Endothelial cell of umbilical vein (primary cell): Measurements from ENCODE around the gene ZNF280D. TPM values are rescaled to one million over a fixed set of nuclear protein-coding genes. Genes with fewer than 3 reads are reported as not detected.

Source experiments
- BruUV-seq: library from RNA; stranded (reverse); fragments of 400-500 nt; replicated peaks from 2 replicates; lab custom pipeline; 2021; lab: Mats Ljungman, UMichigan
- CTCF ChIA-PET: fragments of 300-600, 350-600 bp; sonication (Branson Sonifier 250); formaldehyde crosslinking; loops from one replicate; lab custom pipeline; 2021; ENCODE audit warnings: antibody characterized with exemption, inconsistent platforms; lab: Charles Lee
- POLR2A ChIA-PET: fragments of 300-600, 350-600 bp; sonication (Branson Sonifier 250); formaldehyde crosslinking; loops from one replicate; lab custom pipeline; 2021; ENCODE audit warnings: antibody characterized with exemption, inconsistent platforms; lab: Charles Lee
- DNase-seq: peaks from one replicate; pipeline ENCODE4 v3.0.0-alpha.2; 2011; ENCODE audit warnings: low read depth, low spot score
- FAIRE-seq: peaks from 2 replicates; lab custom pipeline; 2011; peaks lifted over from hg19 to GRCh38; lab: Jason Lieb, UNC
- H2AFZ ChIP-seq: 2 replicates; pipeline ENCODE4 v1.6.0; 2012; ENCODE audit warnings: low read depth, low read length, control low read depth, inconsistent platforms
- H3K27ac ChIP-seq: 2 replicates; pipeline ENCODE4 v1.5.1; 2011; ENCODE audit warnings: low read depth, mild to moderate bottlenecking, control low read depth, low read length, moderate library complexity; ENCODE audit not compliant: insufficient read depth
- H3K27me3 ChIP-seq, 2 experiments: 2 replicates each; pipeline versions ENCODE4 v1.6.0 to v1.6.1; 2011; ENCODE audit warnings: low read length in 2 of 2, mixed read lengths in 1 of 2; ENCODE audit not compliant: control insufficient read depth in 2 of 2, insufficient read depth in 2 of 2
- H3K36me3 ChIP-seq, 2 experiments: 2 replicates in 1 of 2; 3 replicates in 1 of 2; pipeline ENCODE4 v1.5.1; 2011; ENCODE audit warnings: low read length in 2 of 2, mild to moderate bottlenecking in 1 of 2, moderate library complexity in 1 of 2; ENCODE audit not compliant: control insufficient read depth in 2 of 2, insufficient read depth in 2 of 2; ENCODE audit errors: extremely low read depth in 1 of 2
- H3K4me1 ChIP-seq: 3 replicates; pipeline ENCODE4 v1.5.1; 2011; ENCODE audit warnings: mild to moderate bottlenecking, low read length; ENCODE audit not compliant: control insufficient read depth, insufficient read depth; ENCODE audit errors: extremely low read depth
- H3K4me2 ChIP-seq: 2 replicates; pipeline ENCODE4 v1.6.1; 2011; ENCODE audit warnings: low read length, control low read depth, mixed read lengths; ENCODE audit not compliant: insufficient read depth
- H3K4me3 ChIP-seq, 3 experiments: fragments of 200-600 bp in 1 of 3; sonication (generic), shearing (Covaris generic) in 1 of 3; replicated peaks in 1 of 3; 2 replicates each; pipeline ENCODE4 v1.5.1; 2011 to 2016; ENCODE audit warnings: control low read depth in 3 of 3, low read length in 3 of 3, mild to moderate bottlenecking in 2 of 3, inconsistent platforms in 1 of 3, low read depth in 1 of 3, moderate library complexity in 1 of 3; ENCODE audit not compliant: insufficient read depth in 1 of 3
- H3K79me2 ChIP-seq: 2 replicates; pipeline ENCODE4 v1.6.0; 2012; ENCODE audit warnings: low read length, inconsistent platforms; ENCODE audit not compliant: control insufficient read depth, insufficient read depth
- H3K9ac ChIP-seq: replicated peaks from 2 replicates; pipeline ENCODE3; 2011; ENCODE audit warnings: low read length, control low read depth; ENCODE audit not compliant: insufficient read depth; ENCODE audit errors: extremely low read depth
- H3K9me1 ChIP-seq: replicated peaks from 3 replicates; pipeline ENCODE4 v1.6.0; 2011; ENCODE audit warnings: mild to moderate bottlenecking, low read length; ENCODE audit not compliant: control insufficient read depth, insufficient read depth; ENCODE audit errors: extremely low read depth
- H3K9me3 ChIP-seq: replicated peaks from 2 replicates; pipeline ENCODE4 v1.5.1; 2012; ENCODE audit warnings: low read length, inconsistent platforms; ENCODE audit not compliant: control insufficient read depth, insufficient read depth
- H4K20me1 ChIP-seq: replicated peaks from 2 replicates; pipeline ENCODE3; 2011; ENCODE audit warnings: mild to moderate bottlenecking, low read length; ENCODE audit not compliant: control insufficient read depth, insufficient read depth; ENCODE audit errors: extremely low read depth
- EZH2 ChIP-seq: IDR thresholded peaks from 2 replicates; pipeline ENCODE4 v1.6.1; 2012; ENCODE audit warnings: borderline replicate concordance, low read depth, mild to moderate bottlenecking, moderate library complexity, low read length, inconsistent platforms; ENCODE audit not compliant: severe bottlenecking
- FOS ChIP-seq: IDR thresholded peaks from 2 replicates; pipeline ENCODE4 v1.6.1; 2011; ENCODE audit warnings: mild to moderate bottlenecking, low read length, moderate library complexity, borderline replicate concordance; ENCODE audit not compliant: insufficient read depth
- GATA2 ChIP-seq: IDR thresholded peaks from 2 replicates; pipeline ENCODE4 v1.7.0; 2011; ENCODE audit warnings: low read depth, mild to moderate bottlenecking, moderate library complexity, mixed read lengths, low read length; ENCODE audit not compliant: insufficient read length, insufficient read depth
- JUN ChIP-seq: IDR thresholded peaks from 2 replicates; pipeline ENCODE4 v1.6.1; 2011; ENCODE audit warnings: borderline replicate concordance, low read depth; ENCODE audit not compliant: insufficient read length, insufficient read depth
- MAX ChIP-seq: IDR thresholded peaks from 2 replicates; pipeline ENCODE4 v1.6.1; 2011; ENCODE audit not compliant: insufficient read depth, insufficient read length
- MYC ChIP-seq: IDR thresholded peaks from one replicate; pipeline ENCODE4 v1.6.1; 2011; ENCODE audit warnings: mild to moderate bottlenecking, low read depth, low read length
- POLR2A ChIP-seq: IDR thresholded peaks from 2 replicates; pipeline ENCODE4 v1.6.1; 2012; ENCODE audit warnings: low read depth, mild to moderate bottlenecking, control low read depth, low read length
- POLR2AphosphoS5 ChIP-seq: IDR thresholded peaks from 2 replicates; pipeline ENCODE4 v1.6.1; 2012; ENCODE audit warnings: low read depth, mild to moderate bottlenecking, control low read depth, low read length, moderate library complexity; ENCODE audit not compliant: insufficient read depth
- dilution Hi-C: fragments of 300-500 bp; cut with MboI; formaldehyde crosslinking; loops from one replicate; pipeline ENCODE4 v1.15.0; 2019; ENCODE audit warnings: low sequenced_read_pairs; ENCODE audit not compliant: extremely low pct_ligation_motif_present
- intact Hi-C: fragments of 100-400 bp; cut with micrococcal nuclease; formaldehyde crosslinking; loops from one replicate; pipeline ENCODE4 v1.10.0; 2022
- polyA plus RNA-seq, 4 experiments: library from polyadenylated mRNA; depleted of rRNA in 3 of 4; stranded (reverse) in 3 of 4; unstranded in 1 of 4; fragments of >200 nt; gene quantifications; 2 replicates each; pipeline versions ENCODE4 v1.2.1 to v1.2.3, GENCODE V29; 2011 to 2012; ENCODE audit warnings: missing spikeins in 1 of 4
- total RNA-seq: library from RNA; stranded (reverse); gene quantifications from 2 replicates; pipeline ENCODE4 v1.2.3, GENCODE V29; 2021
- TF ChIP-seq, protein P1 (sequence below), 2 donors: IDR thresholded peaks; 1 replicate in 1 of 2; 2 replicates in 1 of 2; pipeline ENCODE4 v1.5.1; 2011; ENCODE audit warnings: low read length in 2 of 2, mild to moderate bottlenecking in 2 of 2, moderate library complexity in 2 of 2, control low read depth in 1 of 2, inconsistent platforms in 1 of 2, low read depth in 1 of 2; ENCODE audit not compliant: insufficient read depth in 1 of 2; ENCODE audit errors: extremely low read depth in 1 of 2

Gene ZNF280D
- total and polyA plus RNA-seq, 2 donors (not counting 3 experiments of a cell fraction or from before 2014, with no cell fraction given): 9.6 to 42.1 TPM

DNA sequence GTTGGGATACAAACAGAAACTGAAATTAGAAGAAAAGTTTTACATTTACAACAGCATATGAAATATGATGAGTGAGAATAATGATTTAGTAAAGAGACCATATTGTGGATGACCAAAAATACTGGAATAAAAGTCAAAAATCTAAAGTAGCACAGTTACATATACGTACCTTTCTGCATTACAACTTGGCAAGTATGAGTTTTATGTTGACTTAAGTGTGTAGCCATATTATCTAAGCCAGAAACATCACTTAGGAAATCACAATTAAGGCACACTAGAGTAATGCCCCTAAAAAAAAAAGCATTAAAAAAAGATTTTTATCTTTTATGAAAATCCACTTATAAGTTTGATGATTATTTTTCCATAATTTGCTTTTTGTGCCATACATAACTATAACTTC is 79.1 kb downstream of the ZNF280D start:
- Histone ChIP-seq H2AFZ (no peak overlapping the region), H3K4me3 (no peak overlapping the region), H3K79me2 (no peaks in the 10 kb centered on the region), H3K36me3 (peaks cover 0 to 4% of the 10 kb centered on the region in 2 experiments), H3K9me1 (no peaks in the 10 kb centered on the region), H3K27ac (no peak overlapping the region), H3K4me1 (no peaks in the 10 kb centered on the region), H4K20me1 (no peaks in the 10 kb centered on the region), H3K9ac (no peak overlapping the region), H3K9me3 (no peaks in the 10 kb centered on the region), H3K4me2 (no peak overlapping the region), H3K27me3 (no peaks in the 10 kb centered on the region)
- POLR2A ChIA-PET: no interaction called here
- FAIRE-seq (no peak), DNase-seq (no peak)
- CTCF ChIA-PET: interaction anchor here (1.3 kb wide), 1 partner anchor 27 kb away, joined by 3 read pairs; no protein-coding TSS in a partner anchor
- TF ChIP-seq JUN: no peak
- dilution Hi-C loops: no loop called here
- no TSS peak for BruUV-seq
- intact Hi-C loops: no loop called here

- no TSS peak for BruUV-seq
- Histone ChIP-seq H3K9me1 (no peaks in the 10 kb centered on the region), H3K4me1 (no peaks in the 10 kb centered on the region), H3K9me3 (no peaks in the 10 kb centered on the region), H3K9ac (no peak overlapping the region), H4K20me1 (no peaks in the 10 kb centered on the region), H3K36me3 (peaks cover 0 to 4% of the 10 kb centered on the region in 2 experiments), H2AFZ (no peak overlapping the region), H3K79me2 (no peaks in the 10 kb centered on the region), H3K4me2 (no peak overlapping the region), H3K27me3 (no peaks in the 10 kb centered on the region), H3K4me3 (no peak overlapping the region), H3K27ac (no peak overlapping the region)
- dilution Hi-C loops (no loop called here), intact Hi-C loops (no loop called here)
- ChIA-PET POLR2A (no interaction called here), CTCF (interaction anchor here (1.3 kb wide), 1 partner anchor 26 kb away, joined by 3 read pairs; no protein-coding TSS in a partner anchor)
- DNase-seq (peak; percentile 74), FAIRE-seq (no peak)
- TF ChIP-seq MYC (no peak), GATA2 (no peak), MAX (no peak), POLR2A (no peak), EZH2 (no peak), JUN (no peak), POLR2AphosphoS5 (no peak), FOS (no peak)
- TF ChIP-seq, protein P1, sequence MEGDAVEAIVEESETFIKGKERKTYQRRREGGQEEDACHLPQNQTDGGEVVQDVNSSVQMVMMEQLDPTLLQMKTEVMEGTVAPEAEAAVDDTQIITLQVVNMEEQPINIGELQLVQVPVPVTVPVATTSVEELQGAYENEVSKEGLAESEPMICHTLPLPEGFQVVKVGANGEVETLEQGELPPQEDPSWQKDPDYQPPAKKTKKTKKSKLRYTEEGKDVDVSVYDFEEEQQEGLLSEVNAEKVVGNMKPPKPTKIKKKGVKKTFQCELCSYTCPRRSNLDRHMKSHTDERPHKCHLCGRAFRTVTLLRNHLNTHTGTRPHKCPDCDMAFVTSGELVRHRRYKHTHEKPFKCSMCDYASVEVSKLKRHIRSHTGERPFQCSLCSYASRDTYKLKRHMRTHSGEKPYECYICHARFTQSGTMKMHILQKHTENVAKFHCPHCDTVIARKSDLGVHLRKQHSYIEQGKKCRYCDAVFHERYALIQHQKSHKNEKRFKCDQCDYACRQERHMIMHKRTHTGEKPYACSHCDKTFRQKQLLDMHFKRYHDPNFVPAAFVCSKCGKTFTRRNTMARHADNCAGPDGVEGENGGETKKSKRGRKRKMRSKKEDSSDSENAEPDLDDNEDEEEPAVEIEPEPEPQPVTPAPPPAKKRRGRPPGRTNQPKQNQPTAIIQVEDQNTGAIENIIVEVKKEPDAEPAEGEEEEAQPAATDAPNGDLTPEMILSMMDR (IDR thresholded peaks at IDR 0.05; ENCODE audit: extremely low read depth in 1 of 2, insufficient read depth in 1 of 2, low read depth in 1 of 2, low read length in 2 of 2): no peak
Measured at GRCh38 chr15:56653787-56654186, 79.5 kb downstream of the ZNF280D start.
